Thoracic aorta (tissue), 2 donors: ENCODE data around the gene XXYLT1. TPM values are rescaled to one million over a fixed set of nuclear protein-coding genes. Genes with fewer than 3 reads are reported as not detected.

Experiments
- ATAC-seq: fragments of 150-250 bp; one replicate; pipeline ENCODE4 v1.8.0; 2017; ENCODE audit warnings: low read depth; ENCODE audit not compliant: insufficient number of reproducible peaks, low FRiP score
- DNase-seq: peaks from one replicate; pipeline ENCODE4 v3.0.0-alpha.2; 2020; ENCODE audit warnings: low spot score
- H3K27ac ChIP-seq, 2 donors: fragments of 200-600 bp; sonication (generic); 1 replicate in 1 of 2; 2 replicates in 1 of 2; pipeline ENCODE4 v1.5.1; 2016; ENCODE audit warnings: mild to moderate bottlenecking in 2 of 2, moderate library complexity in 2 of 2
- H3K27me3 ChIP-seq: fragments of 200-600 bp; sonication (generic); replicated peaks from 2 replicates; pipeline ENCODE4 v1.6.0; 2016; ENCODE audit warnings: mild to moderate bottlenecking; ENCODE audit not compliant: insufficient read depth
- H3K36me3 ChIP-seq: fragments of 200-600 bp; sonication (generic); one replicate; pipeline ENCODE4 v1.5.1; 2016
- H3K4me1 ChIP-seq, 2 donors: fragments of 200-600 bp; sonication (generic); 1 replicate in 1 of 2; 2 replicates in 1 of 2; pipeline versions ENCODE4 v1.5.1 to v1.6.0; 2016; ENCODE audit warnings: low read depth in 2 of 2, mild to moderate bottlenecking in 1 of 2; ENCODE audit not compliant: control insufficient read depth in 1 of 2
- H3K4me3 ChIP-seq: fragments of 200-600 bp; sonication (generic); 2 replicates; pipeline ENCODE4 v1.5.1; 2016; ENCODE audit warnings: mild to moderate bottlenecking
- H3K9me3 ChIP-seq: fragments of 200-600 bp; sonication (generic); 2 replicates; pipeline ENCODE4 v1.5.1; 2016
- CTCF ChIP-seq: fragments of 200-600 bp; sonication (generic); IDR thresholded peaks from one replicate; pipeline ENCODE4 v1.5.1; 2019; ENCODE audit warnings: antibody characterized with exemption
- total RNA-seq, 2 donors: library from RNA; depleted of rRNA; stranded (reverse); fragments of >200 nt; gene quantifications; one replicate each; pipeline versions ENCODE4 v1.1.0 to v1.2.3, GENCODE V29; 2016

XXYLT1 gene
- total RNA-seq, 2 donors from 2014 or later, result 17.7 to 21.2 TPM

GRCh38 chr3:195154111-195154791 is 116.7 kb downstream of the XXYLT1 start:
- ATAC-seq, result no peak
- Histone ChIP-seq H3K4me1 (peaks cover 16 to 43% of the 10 kb centered on the region in 2 donors), H3K9me3 (no peaks in the 10 kb centered on the region), H3K4me3 (no peak overlapping the region), H3K27ac (peak overlapping the region; percentile 39 to 42), H3K36me3 (no peaks in the 10 kb centered on the region), H3K27me3 (no peaks in the 10 kb centered on the region)
- TF ChIP-seq CTCF, result no peak
- no peak for DNase-seq

GRCh38 chr3:195153653-195154052 is 117.3 kb downstream of the XXYLT1 start:
- ATAC-seq, result no peak
- Histone ChIP-seq H3K4me1 (peaks cover 16 to 43% of the 10 kb centered on the region in 2 donors), H3K36me3 (no peaks in the 10 kb centered on the region), H3K27me3 (no peaks in the 10 kb centered on the region), H3K4me3 (no peak overlapping the region), H3K27ac (peak overlapping the region in 1 of 2 donors; percentile 42), H3K9me3 (no peaks in the 10 kb centered on the region)
- no peak for DNase-seq
- no peak for TF ChIP-seq CTCF

GRCh38 chr3:195153130-195153529 is 117.8 kb downstream of the XXYLT1 start:
- Histone ChIP-seq H3K27me3 (no peaks in the 10 kb centered on the region), H3K4me3 (no peak overlapping the region), H3K4me1 (peaks cover 16 to 43% of the 10 kb centered on the region in 2 donors), H3K9me3 (no peaks in the 10 kb centered on the region), H3K36me3 (no peaks in the 10 kb centered on the region), H3K27ac (peak overlapping the region; percentile 42 to 45)
- ATAC-seq, result no peak
- no peak for DNase-seq
- no peak for TF ChIP-seq CTCF

- Histone ChIP-seq H3K36me3 (no peaks in the 10 kb centered on the region), H3K4me1 (peaks cover 16 to 43% of the 10 kb centered on the region in 2 donors), H3K9me3 (no peaks in the 10 kb centered on the region), H3K4me3 (no peak overlapping the region), H3K27me3 (no peaks in the 10 kb centered on the region), H3K27ac (peak overlapping the region in 1 of 2 donors; percentile 42)
- ATAC-seq, result no peak
- no peak for TF ChIP-seq CTCF
- no peak for DNase-seq
These were observed 119.0 kb downstream of the XXYLT1 start for GRCh38 chr3:195151866-195152541.

GRCh38 chr3:195151402-195151801 is 119.6 kb downstream of the XXYLT1 start:
- Histone ChIP-seq H3K27me3 (no peaks in the 10 kb centered on the region), H3K27ac (peak overlapping the region; percentile 63 to 70), H3K4me3 (no peak overlapping the region), H3K4me1 (peaks cover 16 to 43% of the 10 kb centered on the region in 2 donors), H3K36me3 (no peaks in the 10 kb centered on the region), H3K9me3 (no peaks in the 10 kb centered on the region)
- DNase-seq, result no peak
- no peak for TF ChIP-seq CTCF
- ATAC-seq, result no peak
